Activated CD8-positive, alpha-beta T cell treated with anti-CD3 and anti-CD28 coated beads for 36 hours (primary cell): ENCODE results near the gene TBC1D2B. TPM values are rescaled to one million over a fixed set of nuclear protein-coding genes. Genes with fewer than 3 reads are reported as not detected.
A peak's percentile ranks its signal among the peaks of the same experiment; 100 is the strongest.
"Not testable (repeated sequence)": the region's sequence is repeated elsewhere in the genome, so short reads cannot be mapped to it uniquely, and the experiment has no call there.

Experiments
- ATAC-seq: fragments of 200-7000 bp; cut with Tn5 transposase; one replicate; pipeline ENCODE4 v1.10.0; 2021; ENCODE audit warnings: mild to moderate bottlenecking, moderate library complexity
- CTCF ChIA-PET: fragments of 350-600 bp; sonication (Branson Sonifier 250); formaldehyde crosslinking; loops from one replicate; lab custom pipeline; 2021; ENCODE audit warnings: antibody characterized with exemption; lab: Charles Lee
- POLR2A ChIA-PET: fragments of 350-600 bp; sonication (Branson Sonifier 250); formaldehyde crosslinking; loops from one replicate; lab custom pipeline; 2021; ENCODE audit warnings: antibody characterized with exemption; lab: Charles Lee
- DNase-seq: peaks from one replicate; pipeline ENCODE4 v3.0.0-alpha.2; 2020
- H3K27ac Mint-ChIP-seq: one replicate; pipeline ENCODE4 v1.8.0; 2021; ENCODE audit warnings: mild to moderate bottlenecking, mixed read lengths
- H3K27me3 Mint-ChIP-seq: one replicate; pipeline ENCODE4 v1.8.0; 2021; ENCODE audit warnings: mixed read lengths
- H3K36me3 Mint-ChIP-seq: one replicate; pipeline ENCODE4 v1.8.0; 2021; ENCODE audit warnings: low read depth, mixed read lengths
- H3K4me1 Mint-ChIP-seq: one replicate; pipeline ENCODE4 v1.8.0; 2021; ENCODE audit warnings: low read depth, mixed read lengths
- H3K4me3 Mint-ChIP-seq: one replicate; pipeline ENCODE4 v1.8.0; 2021; ENCODE audit warnings: mild to moderate bottlenecking, moderate library complexity, mixed read lengths
- H3K9me3 Mint-ChIP-seq: one replicate; pipeline ENCODE4 v1.8.0; 2021; ENCODE audit warnings: mixed read lengths
- intact Hi-C: fragments of 100-400 bp; cut with micrococcal nuclease; formaldehyde crosslinking; loops from one replicate; pipeline ENCODE4 v1.10.0; 2022
- total RNA-seq, 2 experiments: library from RNA; stranded (reverse); gene quantifications; one replicate each; pipeline ENCODE4 v1.2.3, GENCODE V29; 2021
- TF ChIP-seq, protein P1 (sequence below): fragments of 200-600 bp; IDR thresholded peaks from one replicate; pipeline ENCODE4 v1.8.0; 2022; ENCODE audit warnings: antibody characterized with exemption, mild to moderate bottlenecking

Gene TBC1D2B
- total RNA-seq, 2 experiments from 2014 or later, result 62.9 to 65.7 TPM

DNA sequence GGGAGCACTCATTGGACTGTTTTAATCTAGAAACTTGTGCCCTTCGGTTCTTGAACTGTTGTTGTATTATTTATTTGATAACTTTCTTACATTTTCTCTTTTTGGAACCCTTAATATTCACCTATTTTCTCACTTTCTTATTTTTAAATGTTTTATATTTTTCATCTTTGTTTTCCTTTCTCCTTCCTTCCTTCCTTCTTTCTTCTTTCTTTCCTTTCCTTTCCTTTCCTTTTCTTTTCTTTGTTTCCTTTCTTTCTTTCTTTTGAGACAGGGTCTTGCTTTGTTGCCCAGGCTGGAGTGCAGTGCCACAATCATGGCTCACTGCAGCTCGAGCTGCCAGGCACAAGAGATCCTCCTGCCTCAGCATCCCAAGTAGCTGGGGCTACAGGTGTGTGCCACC, 108.5 kb downstream of the TBC1D2B start:
- Mint-ChIP-seq H3K4me1 (no peaks in the 10 kb centered on the region), H3K36me3 (no peaks in the 10 kb centered on the region), H3K4me3 (no peak overlapping the region), H3K27me3 (no peaks in the 10 kb centered on the region), H3K27ac (no peak overlapping the region), H3K9me3 (no peaks in the 10 kb centered on the region)
- no peak for ATAC-seq
- intact Hi-C loops, result loop anchor here (5.0 kb wide), 1 partner anchor 223 kb away; no protein-coding TSS in a partner anchor
- TF ChIP-seq, protein P1, sequence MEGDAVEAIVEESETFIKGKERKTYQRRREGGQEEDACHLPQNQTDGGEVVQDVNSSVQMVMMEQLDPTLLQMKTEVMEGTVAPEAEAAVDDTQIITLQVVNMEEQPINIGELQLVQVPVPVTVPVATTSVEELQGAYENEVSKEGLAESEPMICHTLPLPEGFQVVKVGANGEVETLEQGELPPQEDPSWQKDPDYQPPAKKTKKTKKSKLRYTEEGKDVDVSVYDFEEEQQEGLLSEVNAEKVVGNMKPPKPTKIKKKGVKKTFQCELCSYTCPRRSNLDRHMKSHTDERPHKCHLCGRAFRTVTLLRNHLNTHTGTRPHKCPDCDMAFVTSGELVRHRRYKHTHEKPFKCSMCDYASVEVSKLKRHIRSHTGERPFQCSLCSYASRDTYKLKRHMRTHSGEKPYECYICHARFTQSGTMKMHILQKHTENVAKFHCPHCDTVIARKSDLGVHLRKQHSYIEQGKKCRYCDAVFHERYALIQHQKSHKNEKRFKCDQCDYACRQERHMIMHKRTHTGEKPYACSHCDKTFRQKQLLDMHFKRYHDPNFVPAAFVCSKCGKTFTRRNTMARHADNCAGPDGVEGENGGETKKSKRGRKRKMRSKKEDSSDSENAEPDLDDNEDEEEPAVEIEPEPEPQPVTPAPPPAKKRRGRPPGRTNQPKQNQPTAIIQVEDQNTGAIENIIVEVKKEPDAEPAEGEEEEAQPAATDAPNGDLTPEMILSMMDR, result no peak
- POLR2A ChIA-PET, result no interaction called here
- DNase-seq, result no peak
- CTCF ChIA-PET, result interaction anchor here (1.0 to 6.0 kb wide), 3 partner anchors 10 to 271 kb away, joined by 5 to 159 read pairs (median 13); no protein-coding TSS in a partner anchor

GRCh38 chr15:77967798-77968197, 109.7 kb downstream of the TBC1D2B start:
- Mint-ChIP-seq H3K4me1 (no peaks in the 10 kb centered on the region), H3K36me3 (no peaks in the 10 kb centered on the region), H3K27ac (no peak overlapping the region), H3K4me3 (no peak overlapping the region), H3K27me3 (no peaks in the 10 kb centered on the region), H3K9me3 (no peaks in the 10 kb centered on the region)
- CTCF ChIA-PET, result interaction anchor here (0.9 to 6.0 kb wide), 13 partner anchors 9 to 239 kb away, joined by 3 to 159 read pairs (median 8); partner anchors contain the start of gene CIB2
- ATAC-seq (no peak), DNase-seq (no peak)
- POLR2A ChIA-PET, result no interaction called here
- intact Hi-C loops, result loop anchor here (2.0 to 5.0 kb wide), 2 partner anchors 141 to 225 kb away; no protein-coding TSS in a partner anchor
- TF ChIP-seq, protein P1, result no peak

GRCh38 chr15:77967235-77967615, 110.3 kb downstream of the TBC1D2B start:
- H3K4me3 Mint-ChIP-seq, H3K27ac Mint-ChIP-seq, H3K4me1 Mint-ChIP-seq, POLR2A ChIA-PET, H3K36me3 Mint-ChIP-seq, ATAC-seq, DNase-seq, H3K27me3 Mint-ChIP-seq, H3K9me3 Mint-ChIP-seq: not testable (repeated sequence)
- CTCF ChIA-PET, result interaction anchor here (0.7 to 6.0 kb wide), 29 partner anchors 8 to 240 kb away, joined by 3 to 159 read pairs (median 5); partner anchors contain the start of gene CIB2
- intact Hi-C loops, result loop anchor here (2.0 to 5.0 kb wide), 2 partner anchors 142 to 225 kb away; no protein-coding TSS in a partner anchor

GRCh38 chr15:77966540-77967234, 110.8 kb downstream of the TBC1D2B start:
- peak; percentile 45 for DNase-seq
- no peaks in the 10 kb centered on the region for H3K27me3 Mint-ChIP-seq
- H3K27ac Mint-ChIP-seq, result no peak overlapping the region
- ATAC-seq, result no peak
- TF ChIP-seq, protein P1, result peak; percentile 90
- ChIA-PET POLR2A (no interaction called here), CTCF (interaction anchor here (0.7 to 6.0 kb wide), 40 partner anchors 8 to 299 kb away, joined by 3 to 159 read pairs (median 4); partner anchors contain the start of gene CIB2)
- no peaks in the 10 kb centered on the region for H3K9me3 Mint-ChIP-seq
- intact Hi-C loops, result loop anchor here (2.0 to 5.0 kb wide), 2 partner anchors 142 to 226 kb away; no protein-coding TSS in a partner anchor
- no peaks in the 10 kb centered on the region for H3K4me1 Mint-ChIP-seq
- no peak overlapping the region for H3K4me3 Mint-ChIP-seq
- no peaks in the 10 kb centered on the region for H3K36me3 Mint-ChIP-seq

- DNase-seq (no peak), ATAC-seq (no peak)
- no peaks in the 10 kb centered on the region for H3K9me3 Mint-ChIP-seq
- H3K4me1 Mint-ChIP-seq, result no peaks in the 10 kb centered on the region
- no peak overlapping the region for H3K4me3 Mint-ChIP-seq
- no peaks in the 10 kb centered on the region for H3K27me3 Mint-ChIP-seq
- no peak overlapping the region for H3K27ac Mint-ChIP-seq
- TF ChIP-seq, protein P1, result no peak
- CTCF ChIA-PET, result interaction anchor here (0.7 to 6.0 kb wide), 3 partner anchors 145 to 231 kb away, joined by 3 to 159 read pairs (median 28); no protein-coding TSS in a partner anchor
- no peaks in the 10 kb centered on the region for H3K36me3 Mint-ChIP-seq
- intact Hi-C loops, result no loop called here
- POLR2A ChIA-PET, result no interaction called here
Measured at GRCh38 chr15:77964193-77964592, 113.3 kb downstream of the TBC1D2B start.
